Ecto neural progenitor cell (in vitro differentiated cells): ENCODE data around the gene POLD1.
A peak's percentile ranks its signal among the peaks of the same experiment; 100 is the strongest.
"Not testable (repeated sequence)": the region's sequence is repeated elsewhere in the genome, so short reads cannot be mapped to it uniquely, and the experiment has no call there.

Source experiments
- DNase-seq: peaks from one replicate; pipeline ENCODE4 v3.0.0-alpha.2; 2018; ENCODE audit warnings: low spot score

POLD1 gene

GRCh38 chr19:50365434-50366306, 18.5 kb upstream of the POLD1 start, which contains the start of gene NAPSA:
Gene NAPSA (minus strand): TSS chr19:50365639. CDS start chr19:50365621, 18 bp downstream.
- DNase-seq, result no peak

GRCh38 chr19:50368649-50369570, 15.2 kb upstream of the POLD1 start:
- peak; percentile 90 for DNase-seq

- DNase-seq, result no peak
These were observed 12.2 kb upstream of the POLD1 start for GRCh38 chr19:50371914-50372475.

- DNase-seq, result peak; percentile 94
These were observed 7.7 kb upstream of the POLD1 start, which contains the start of gene NR1H2 for GRCh38 chr19:50376166-50377050. Gene NR1H2 (plus strand): TSS chr19:50376457. CDS start chr19:50377606, 1,149 bp downstream.

GRCh38 chr19:50377051-50377461, 7.1 kb upstream of the POLD1 start:
- no peak for DNase-seq

- no peak for DNase-seq
These were observed 6.6 kb upstream of the POLD1 start for GRCh38 chr19:50377517-50377916.

- no peak for DNase-seq
These were observed 5.8 kb upstream of the POLD1 start for GRCh38 chr19:50378169-50378862.

GRCh38 chr19:50378863-50379236, 5.3 kb upstream of the POLD1 start:
- DNase-seq, result no peak

- DNase-seq, result no peak
These were observed 4.5 kb upstream of the POLD1 start for GRCh38 chr19:50379602-50380001.

GRCh38 chr19:50380137-50380536, 4.0 kb upstream of the POLD1 start:
- DNase-seq, result no peak

- no peak for DNase-seq
These were observed 3.4 kb upstream of the POLD1 start for GRCh38 chr19:50380751-50381151.

GRCh38 chr19:50381881-50382729, 2.0 kb upstream of the POLD1 start:
- DNase-seq, result no peak

- no peak for DNase-seq
These were observed 921 bp upstream of the POLD1 start for GRCh38 chr19:50383001-50383851.

GRCh38 chr19:50384685-50385535, 763 bp downstream of the POLD1 start:
- DNase-seq, result no peak

- DNase-seq, result no peak
These were observed 3.2 kb downstream of the POLD1 start for GRCh38 chr19:50387176-50387867.

GRCh38 chr19:50387868-50388245, 3.7 kb downstream of the POLD1 start:
- no peak for DNase-seq

GRCh38 chr19:50390295-50390694, 6.1 kb downstream of the POLD1 start:
- DNase-seq, result not testable (repeated sequence)
